Osteoblast (primary cell): ENCODE results near the gene FUT3. TPM values are rescaled to one million over a fixed set of nuclear protein-coding genes. Genes with fewer than 3 reads are reported as not detected.
A peak's percentile ranks its signal among the peaks of the same experiment; 100 is the strongest.

Source experiments
- DNase-seq: peaks from one replicate; pipeline ENCODE4 v3.0.0; 2011; ENCODE audit warnings: low spot score, mixed read lengths; ENCODE audit not compliant: insufficient read length; ENCODE audit errors: missing footprints
- H2AFZ ChIP-seq: 2 replicates; pipeline ENCODE4 v1.6.0; 2011; ENCODE audit warnings: mild to moderate bottlenecking, low read length
- H3K27ac ChIP-seq: 2 replicates; pipeline ENCODE4 v1.5.1; 2011; ENCODE audit warnings: mild to moderate bottlenecking, low read depth, low read length, moderate library complexity
- H3K27me3 ChIP-seq: 2 replicates; pipeline ENCODE4 v1.6.0; 2012; ENCODE audit warnings: mild to moderate bottlenecking, control low read depth, inconsistent platforms, low read length, moderate library complexity; ENCODE audit not compliant: insufficient read depth
- H3K36me3 ChIP-seq: 2 replicates; pipeline ENCODE4 v1.5.1; 2011; ENCODE audit warnings: mild to moderate bottlenecking, low read length, control low read depth, moderate library complexity; ENCODE audit not compliant: insufficient read depth
- H3K4me1 ChIP-seq: 2 replicates; pipeline ENCODE4 v1.5.1; 2011; ENCODE audit warnings: mild to moderate bottlenecking, low read length, control low read depth, moderate library complexity; ENCODE audit not compliant: insufficient read depth
- H3K4me2 ChIP-seq: 2 replicates; pipeline ENCODE4 v1.6.0; 2011; ENCODE audit warnings: mild to moderate bottlenecking, low read length; ENCODE audit not compliant: insufficient read depth
- H3K4me3 ChIP-seq: fragments of 200-600 bp; sonication (generic); 3 replicates; pipeline ENCODE4 v1.5.1; 2012; ENCODE audit warnings: mild to moderate bottlenecking, low read length, inconsistent platforms; ENCODE audit not compliant: insufficient read depth
- H3K79me2 ChIP-seq: 2 replicates; pipeline ENCODE4 v1.6.0; 2012; ENCODE audit warnings: mild to moderate bottlenecking, low read length, control low read depth, inconsistent platforms; ENCODE audit not compliant: insufficient read depth
- H3K9me3 ChIP-seq: 2 replicates; pipeline ENCODE4 v1.5.1; 2011; ENCODE audit warnings: low read depth, low read length, control low read depth
- H4K20me1 ChIP-seq: 2 replicates; pipeline ENCODE4 v1.6.0; 2012; ENCODE audit warnings: mild to moderate bottlenecking, low read length, control low read depth; ENCODE audit not compliant: insufficient read depth
- total RNA-seq: library from RNA; depleted of rRNA; stranded (reverse); fragments of >200 nt; gene quantifications from 2 replicates; pipeline ENCODE4 v1.2.3, GENCODE V29; 2012
- TF ChIP-seq, protein P1 (sequence below): IDR thresholded peaks from 2 replicates; pipeline ENCODE4 v1.5.1; 2011; ENCODE audit warnings: mild to moderate bottlenecking, low read depth, low read length, moderate library complexity; ENCODE audit errors: extremely low read depth

FUT3 gene
- total RNA-seq, 1 donor: not detected

DNA sequence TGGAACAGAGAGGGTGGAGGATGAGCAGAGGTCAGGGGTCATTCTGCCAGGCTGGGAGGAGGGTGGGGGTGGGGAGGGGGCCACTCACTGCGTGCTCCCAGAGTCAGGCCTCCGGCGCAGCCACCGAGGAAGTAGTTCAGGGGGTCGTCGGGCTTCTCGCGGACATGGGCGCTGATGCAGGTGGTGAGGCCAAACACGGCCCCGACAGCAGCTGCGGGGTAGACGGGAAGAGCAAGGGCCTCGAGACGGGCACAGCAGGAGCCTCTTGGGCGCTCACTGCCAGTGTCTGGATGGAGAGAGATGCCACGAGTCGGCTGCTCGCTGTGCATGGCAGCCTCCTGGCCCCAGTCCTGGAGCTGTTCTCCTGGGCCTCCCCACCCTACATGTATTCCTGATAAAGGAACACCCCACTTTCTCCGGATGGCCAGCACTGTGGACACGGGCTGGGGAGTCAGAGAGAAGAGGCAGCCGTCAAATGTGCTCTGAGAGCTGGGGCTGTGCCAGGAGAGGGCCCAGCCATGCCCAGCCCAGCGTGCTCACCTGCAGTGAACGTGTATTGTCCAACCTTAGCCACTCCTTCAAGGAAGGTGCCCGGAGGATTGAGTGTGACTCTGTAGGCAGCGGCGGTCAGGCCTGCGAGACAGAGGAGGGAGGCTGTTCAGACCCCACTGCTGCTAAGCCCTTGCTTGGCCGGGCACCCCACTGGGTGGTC lies 45.3 kb upstream of the FUT3 start:
- H3K4me3 ChIP-seq: no peak overlapping the region
- peaks cover 8% of the 10 kb centered on the region for H3K36me3 ChIP-seq
- TF ChIP-seq, protein P1, sequence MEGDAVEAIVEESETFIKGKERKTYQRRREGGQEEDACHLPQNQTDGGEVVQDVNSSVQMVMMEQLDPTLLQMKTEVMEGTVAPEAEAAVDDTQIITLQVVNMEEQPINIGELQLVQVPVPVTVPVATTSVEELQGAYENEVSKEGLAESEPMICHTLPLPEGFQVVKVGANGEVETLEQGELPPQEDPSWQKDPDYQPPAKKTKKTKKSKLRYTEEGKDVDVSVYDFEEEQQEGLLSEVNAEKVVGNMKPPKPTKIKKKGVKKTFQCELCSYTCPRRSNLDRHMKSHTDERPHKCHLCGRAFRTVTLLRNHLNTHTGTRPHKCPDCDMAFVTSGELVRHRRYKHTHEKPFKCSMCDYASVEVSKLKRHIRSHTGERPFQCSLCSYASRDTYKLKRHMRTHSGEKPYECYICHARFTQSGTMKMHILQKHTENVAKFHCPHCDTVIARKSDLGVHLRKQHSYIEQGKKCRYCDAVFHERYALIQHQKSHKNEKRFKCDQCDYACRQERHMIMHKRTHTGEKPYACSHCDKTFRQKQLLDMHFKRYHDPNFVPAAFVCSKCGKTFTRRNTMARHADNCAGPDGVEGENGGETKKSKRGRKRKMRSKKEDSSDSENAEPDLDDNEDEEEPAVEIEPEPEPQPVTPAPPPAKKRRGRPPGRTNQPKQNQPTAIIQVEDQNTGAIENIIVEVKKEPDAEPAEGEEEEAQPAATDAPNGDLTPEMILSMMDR: no peak
- H2AFZ ChIP-seq: no peak overlapping the region
- peaks cover 51% of the 10 kb centered on the region for H4K20me1 ChIP-seq
- no peak overlapping the region for H3K27ac ChIP-seq
- peaks cover 8% of the 10 kb centered on the region for H3K27me3 ChIP-seq
- peaks cover 36% of the 10 kb centered on the region for H3K79me2 ChIP-seq
- H3K9me3 ChIP-seq: no peaks in the 10 kb centered on the region
- H3K4me2 ChIP-seq: no peak overlapping the region
- H3K4me1 ChIP-seq: peaks cover 11% of the 10 kb centered on the region
- DNase-seq: peak; percentile 66

DNA sequence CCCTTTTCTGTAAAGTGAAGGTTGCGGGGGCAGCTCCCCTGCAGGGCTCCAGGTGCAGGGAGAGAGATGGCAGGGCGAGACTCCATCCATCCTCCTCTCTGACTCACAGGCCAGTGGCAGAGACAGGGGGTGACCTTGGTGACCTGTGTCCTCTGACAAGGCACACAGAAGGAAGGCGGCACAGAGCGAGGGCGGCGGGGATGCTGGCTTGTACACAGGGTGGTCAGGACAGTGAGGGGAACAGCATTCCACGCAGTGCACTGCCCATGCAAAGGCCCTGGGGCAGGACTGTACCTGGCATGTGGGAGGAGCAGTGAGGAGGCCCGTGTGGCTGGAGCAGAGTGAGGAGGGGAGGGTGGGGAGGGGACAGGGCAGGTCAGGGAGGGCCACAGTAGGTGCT lies 44.6 kb upstream of the FUT3 start:
- TF ChIP-seq, protein P1: no peak
- peaks cover 6% of the 10 kb centered on the region for H3K4me1 ChIP-seq
- peaks cover 14% of the 10 kb centered on the region for H3K27me3 ChIP-seq
- no peak overlapping the region for H2AFZ ChIP-seq
- H3K9me3 ChIP-seq: no peaks in the 10 kb centered on the region
- H3K4me2 ChIP-seq: no peak overlapping the region
- peak; percentile 10 for DNase-seq
- peaks cover 30% of the 10 kb centered on the region for H3K79me2 ChIP-seq
- H3K27ac ChIP-seq: no peak overlapping the region
- no peak overlapping the region for H3K4me3 ChIP-seq
- peaks cover 8% of the 10 kb centered on the region for H3K36me3 ChIP-seq
- peaks cover 45% of the 10 kb centered on the region for H4K20me1 ChIP-seq

DNA sequence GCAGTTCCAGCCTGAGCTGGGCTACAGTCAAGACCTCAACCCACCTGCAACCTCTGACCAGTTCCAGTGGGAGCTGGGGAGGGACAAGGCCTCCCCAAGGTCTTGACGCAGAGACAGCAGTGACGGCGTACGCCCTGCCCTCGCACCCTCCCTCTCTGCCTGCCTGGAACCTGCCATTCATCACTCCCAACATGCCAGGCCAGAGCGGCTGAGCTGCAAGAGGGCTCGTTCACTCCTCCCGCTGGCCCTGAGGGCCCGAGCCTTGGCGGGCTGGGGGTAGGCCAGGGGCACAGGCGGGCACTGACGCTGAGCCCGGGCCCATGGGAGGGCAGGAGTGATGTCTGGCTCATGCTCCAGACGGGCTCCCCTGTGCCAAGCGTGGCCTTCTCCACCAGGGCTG lies 44.2 kb upstream of the FUT3 start:
- Histone ChIP-seq H2AFZ (no peak overlapping the region), H3K27me3 (peaks cover 16% of the 10 kb centered on the region), H3K27ac (no peak overlapping the region), H3K4me3 (no peak overlapping the region), H4K20me1 (peaks cover 44% of the 10 kb centered on the region), H3K36me3 (peaks cover 8% of the 10 kb centered on the region), H3K9me3 (no peaks in the 10 kb centered on the region), H3K4me2 (no peak overlapping the region), H3K4me1 (peaks cover 4% of the 10 kb centered on the region), H3K79me2 (peaks cover 27% of the 10 kb centered on the region)
- DNase-seq: peak; percentile 44
- TF ChIP-seq, protein P1: no peak

DNA sequence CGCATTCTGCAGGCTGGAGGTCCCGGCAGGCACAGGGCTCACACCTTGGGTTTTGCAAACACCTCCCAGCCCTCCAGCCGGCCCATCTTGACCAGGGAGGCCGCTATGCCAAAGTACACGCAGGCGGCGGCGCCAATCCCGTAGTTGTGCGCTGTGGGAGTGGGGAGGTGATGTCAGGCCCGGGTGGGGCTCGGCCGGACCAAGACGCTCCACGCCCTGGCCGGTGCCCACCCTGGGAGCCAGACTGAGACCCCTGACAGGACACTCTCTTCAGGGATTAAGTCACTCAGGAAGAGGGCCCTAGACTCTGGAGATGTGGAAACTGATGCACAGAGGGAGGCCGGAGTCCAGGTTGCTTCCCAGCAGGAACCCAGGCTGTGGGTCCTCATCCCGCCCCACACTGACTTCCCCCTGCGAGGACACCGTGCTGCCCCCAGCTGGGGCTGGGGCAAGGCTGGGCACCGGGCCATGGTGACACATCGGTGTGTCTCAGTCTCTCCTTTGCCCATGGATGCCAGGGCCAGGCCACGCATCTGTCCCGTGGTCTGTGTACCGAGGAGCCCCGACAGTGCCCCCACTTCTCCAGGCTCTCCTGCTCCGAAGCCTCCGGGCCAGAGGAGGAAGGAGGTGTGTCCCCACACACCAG lies 43.6 kb upstream of the FUT3 start:
- Histone ChIP-seq H3K4me1 (peaks cover 4% of the 10 kb centered on the region), H3K79me2 (peaks cover 21% of the 10 kb centered on the region), H3K27ac (no peak overlapping the region), H4K20me1 (peaks cover 39% of the 10 kb centered on the region), H2AFZ (no peak overlapping the region), H3K36me3 (peaks cover 4% of the 10 kb centered on the region), H3K27me3 (peaks cover 20% of the 10 kb centered on the region), H3K4me2 (no peak overlapping the region), H3K9me3 (no peaks in the 10 kb centered on the region), H3K4me3 (no peak overlapping the region)
- peak; percentile 58 for DNase-seq
- TF ChIP-seq, protein P1: no peak
